SJCRH30 (cell line): ENCODE data around the gene SLC35F4. TPM values are rescaled to one million over a fixed set of nuclear protein-coding genes. Genes with fewer than 3 reads are reported as not detected.
A peak's percentile ranks its signal among the peaks of the same experiment; 100 is the strongest.

Experiments used
- DNase-seq, 2 experiments: peaks; one replicate each; pipeline ENCODE4 v3.0.0-alpha.2; 2015 to 2020
- H3K27ac ChIP-seq: fragments of 250-450 bp; sonication (Bioruptor Pico); 2 replicates; pipeline ENCODE4 v1.5.1; 2020; ENCODE audit warnings: mild to moderate bottlenecking, moderate library complexity
- H3K27me3 ChIP-seq: fragments of 250-450 bp; sonication (Bioruptor Pico); 2 replicates; pipeline ENCODE4 v1.5.1; 2020; ENCODE audit warnings: mild to moderate bottlenecking, moderate library complexity
- H3K36me3 ChIP-seq: fragments of 250-450 bp; sonication (Bioruptor Pico); 2 replicates; pipeline ENCODE4 v1.5.1; 2020; ENCODE audit warnings: mild to moderate bottlenecking, moderate library complexity
- H3K4me1 ChIP-seq: fragments of 250-450 bp; sonication (Bioruptor Pico); 2 replicates; pipeline ENCODE4 v1.5.1; 2020; ENCODE audit warnings: mild to moderate bottlenecking, moderate library complexity
- H3K4me3 ChIP-seq: fragments of 250-450 bp; sonication (Bioruptor Pico); 2 replicates; pipeline ENCODE4 v1.5.1; 2020; ENCODE audit warnings: mild to moderate bottlenecking, moderate library complexity
- H3K9me3 ChIP-seq: fragments of 250-450 bp; sonication (Bioruptor Pico); replicated peaks from 2 replicates; pipeline ENCODE4 v1.5.1; 2020; ENCODE audit warnings: mild to moderate bottlenecking, moderate library complexity
- total RNA-seq: library from RNA; depleted of rRNA; stranded (reverse); fragments of >200 nt; shearing (Covaris generic); gene quantifications from 2 replicates; pipeline ENCODE4 v1.2.3, GENCODE V29; 2014

Gene SLC35F4
- total RNA-seq, 1 experiment from 2014 or later, result not detected

DNA sequence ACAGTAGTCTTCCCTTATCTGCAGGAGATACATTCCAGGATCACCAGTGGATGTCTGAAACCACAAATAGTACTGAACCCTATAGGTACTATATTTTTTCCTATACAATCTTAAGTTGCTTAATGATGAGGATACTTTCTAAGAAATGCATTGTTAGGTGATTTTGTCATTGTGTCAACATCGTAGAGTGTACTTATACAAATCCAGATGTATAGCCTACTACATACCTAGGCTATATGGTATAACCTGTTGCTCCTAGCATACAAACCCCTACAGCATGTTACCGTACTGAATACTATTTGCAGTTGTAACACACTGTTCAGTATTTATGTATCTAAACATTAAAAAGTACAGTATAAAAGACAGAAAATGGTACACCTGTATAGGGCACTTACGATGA, 165.9 kb downstream of the SLC35F4 start:
- no peaks in the 10 kb centered on the region for H3K4me1 ChIP-seq
- no peak overlapping the region for H3K27ac ChIP-seq
- H3K27me3 ChIP-seq, result no peaks in the 10 kb centered on the region
- no peaks in the 10 kb centered on the region for H3K36me3 ChIP-seq
- no peaks in the 10 kb centered on the region for H3K9me3 ChIP-seq
- H3K4me3 ChIP-seq, result no peak overlapping the region
- no peak for DNase-seq

DNA sequence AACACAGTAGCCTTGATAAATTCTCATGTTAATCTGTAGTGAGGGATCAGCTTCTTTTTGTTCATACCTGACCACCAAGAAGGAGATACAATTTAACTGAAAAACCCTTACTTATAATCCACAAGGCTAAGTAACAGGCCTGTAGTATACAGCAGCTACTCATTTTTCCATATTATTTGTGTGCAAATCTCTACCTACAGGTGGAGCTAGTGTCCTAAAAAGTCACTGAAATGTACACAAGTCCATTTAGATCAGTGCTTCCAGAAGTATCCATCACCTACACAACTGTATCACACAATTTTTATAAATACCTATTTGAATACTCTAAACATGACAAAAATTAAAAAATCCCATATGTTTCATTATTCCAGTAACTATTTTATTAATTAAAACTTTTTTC, 173.2 kb downstream of the SLC35F4 start:
- H3K4me3 ChIP-seq, result no peak overlapping the region
- H3K9me3 ChIP-seq, result no peaks in the 10 kb centered on the region
- H3K27me3 ChIP-seq, result no peaks in the 10 kb centered on the region
- H3K36me3 ChIP-seq, result no peaks in the 10 kb centered on the region
- peak in 1 of 2 experiments; percentile 55 for DNase-seq
- H3K27ac ChIP-seq, result no peak overlapping the region
- H3K4me1 ChIP-seq, result no peaks in the 10 kb centered on the region

DNA sequence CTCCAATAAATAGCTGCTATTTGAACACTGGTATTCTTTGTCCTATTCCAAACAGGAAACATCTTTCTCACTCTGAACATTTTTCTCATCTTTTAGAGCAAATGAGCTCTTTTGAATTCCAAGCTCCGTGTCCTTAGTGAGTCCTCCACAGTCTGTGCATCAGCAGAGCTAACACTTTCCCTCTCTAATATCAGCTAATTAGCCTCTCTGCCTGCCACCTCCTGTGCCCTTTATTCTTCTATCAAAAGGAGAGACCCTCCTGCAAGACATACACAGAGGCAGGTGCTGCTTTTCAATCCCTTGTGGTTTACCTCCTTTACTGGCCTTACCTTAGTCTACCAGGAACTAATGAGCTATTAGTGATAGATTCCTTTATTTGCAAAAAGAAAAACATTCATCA, 178.5 kb downstream of the SLC35F4 start:
- Histone ChIP-seq H3K27me3 (no peaks in the 10 kb centered on the region; the same call in 1 of the 2 replicates), H3K36me3 (no peaks in the 10 kb centered on the region), H3K4me3 (no peak overlapping the region), H3K9me3 (no peaks in the 10 kb centered on the region), H3K27ac (no peak overlapping the region), H3K4me1 (no peaks in the 10 kb centered on the region)
- DNase-seq, result no peak

DNA sequence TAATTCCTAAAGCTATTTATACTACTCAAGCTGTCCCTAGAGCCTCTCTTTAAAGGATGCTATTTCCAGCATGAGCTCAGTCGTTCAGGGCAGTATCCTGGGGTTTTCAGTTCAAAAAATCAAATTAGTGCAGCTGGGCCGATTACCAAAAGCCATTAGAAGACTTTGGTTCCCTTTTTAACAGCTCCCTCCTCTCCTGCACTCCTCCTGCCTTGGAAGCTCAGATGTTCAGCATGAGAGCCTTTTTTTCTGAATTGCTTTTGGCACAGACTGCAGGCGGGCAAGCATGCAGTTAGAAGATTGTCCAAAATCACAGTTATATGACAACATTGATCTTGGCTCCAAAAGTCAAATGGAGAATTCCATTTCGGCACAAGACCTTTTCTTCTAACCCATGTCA, 179.6 kb downstream of the SLC35F4 start:
- Histone ChIP-seq H3K4me1 (no peaks in the 10 kb centered on the region), H3K9me3 (no peaks in the 10 kb centered on the region), H3K27ac (no peak overlapping the region), H3K36me3 (no peaks in the 10 kb centered on the region), H3K4me3 (no peak overlapping the region), H3K27me3 (no peaks in the 10 kb centered on the region; the same call in 1 of the 2 replicates)
- DNase-seq, result no peak

DNA sequence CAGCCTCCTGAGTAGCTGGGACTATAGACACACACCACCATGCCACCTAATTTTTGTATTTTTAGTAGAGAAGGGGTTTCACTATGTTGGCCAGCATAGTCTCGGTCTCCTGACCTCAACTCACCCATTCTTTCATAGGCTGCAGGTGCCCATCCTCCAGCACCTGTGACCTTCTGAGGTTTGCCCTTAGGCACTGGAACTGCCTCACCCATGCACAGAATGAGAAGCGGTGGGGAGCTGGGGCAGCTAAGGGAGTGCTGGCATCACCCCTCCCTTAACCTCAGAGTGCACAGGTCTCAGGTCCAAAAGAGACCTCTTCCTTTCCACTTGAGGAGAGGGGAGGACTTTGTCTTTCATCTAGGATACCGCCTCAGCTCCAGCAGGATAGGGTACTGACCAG, 194.9 kb downstream of the SLC35F4 start:
- Histone ChIP-seq H3K9me3 (no peaks in the 10 kb centered on the region), H3K36me3 (no peaks in the 10 kb centered on the region), H3K4me3 (no peak overlapping the region), H3K4me1 (no peaks in the 10 kb centered on the region), H3K27ac (no peak overlapping the region), H3K27me3 (no peaks in the 10 kb centered on the region)
- DNase-seq, result no peak

DNA sequence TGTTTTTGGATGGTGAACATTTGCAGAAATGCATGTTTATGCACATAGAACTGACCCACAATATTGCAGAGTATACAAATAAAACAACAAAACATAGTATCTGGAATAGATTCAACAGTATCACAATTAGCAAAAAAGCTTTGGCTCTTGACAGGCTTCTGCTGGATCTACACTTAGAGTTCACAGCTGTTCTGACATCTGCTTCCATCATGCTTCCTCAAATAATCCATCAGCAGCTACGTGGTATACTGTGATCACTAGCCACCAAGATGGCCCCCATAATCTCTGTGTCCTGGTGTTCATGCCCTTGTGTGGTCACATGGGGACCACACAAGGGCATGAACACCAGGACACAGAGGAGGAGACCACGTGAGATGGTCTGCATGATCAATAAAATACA, 205.7 kb downstream of the SLC35F4 start:
- H3K9me3 ChIP-seq, result no peaks in the 10 kb centered on the region
- H3K27me3 ChIP-seq, result no peaks in the 10 kb centered on the region
- H3K27ac ChIP-seq, result no peak overlapping the region
- no peak overlapping the region for H3K4me3 ChIP-seq
- no peaks in the 10 kb centered on the region for H3K36me3 ChIP-seq
- peak in 1 of 2 experiments; percentile 12 for DNase-seq
- H3K4me1 ChIP-seq, result peaks cover 6% of the 10 kb centered on the region; the same call in 1 of the 2 replicates

DNA sequence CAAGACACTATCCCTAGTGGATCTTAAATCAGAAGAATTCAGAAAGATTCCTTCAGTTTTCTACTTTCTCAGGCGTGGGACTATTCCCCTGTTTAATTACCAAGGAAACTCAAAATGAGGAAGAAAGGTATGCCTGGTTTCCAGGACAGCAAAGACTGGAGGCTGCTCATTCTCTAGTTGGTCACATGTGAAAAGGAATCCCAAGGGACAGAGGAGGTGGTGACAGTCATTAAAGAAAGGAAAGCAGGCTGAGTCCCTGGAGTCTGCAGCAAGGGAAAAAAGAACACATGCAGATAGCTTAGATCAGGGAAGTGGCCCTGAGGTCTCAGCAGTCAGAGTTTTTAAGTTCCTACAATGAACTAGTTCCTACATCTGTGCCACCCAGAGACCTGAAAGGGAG, 206.8 kb downstream of the SLC35F4 start:
- DNase-seq, result no peak
- Histone ChIP-seq H3K27me3 (no peaks in the 10 kb centered on the region), H3K4me3 (no peak overlapping the region), H3K9me3 (no peaks in the 10 kb centered on the region), H3K4me1 (peaks cover 6% of the 10 kb centered on the region; the same call in 1 of the 2 replicates), H3K36me3 (no peaks in the 10 kb centered on the region), H3K27ac (no peak overlapping the region)

DNA sequence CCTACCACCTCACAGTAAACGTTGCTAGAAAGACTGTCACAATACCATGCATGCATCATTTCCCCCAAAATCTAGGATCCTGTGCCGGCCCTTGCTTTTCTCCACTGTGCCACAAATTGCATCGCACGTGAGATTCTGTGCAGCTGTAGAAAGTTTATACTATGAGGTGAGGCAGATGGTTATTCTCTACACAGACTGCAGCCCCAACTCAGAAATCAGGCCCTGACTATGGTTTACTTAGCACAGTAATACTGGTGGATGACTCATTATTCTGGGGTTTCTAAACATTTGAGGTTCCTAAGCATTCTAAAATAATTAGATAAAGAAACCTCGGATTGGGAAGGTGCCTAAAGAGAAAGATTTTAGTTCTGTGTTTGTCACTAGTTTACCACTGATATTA, 208.4 kb downstream of the SLC35F4 start:
- H3K27me3 ChIP-seq, result no peaks in the 10 kb centered on the region
- peak in 1 of 2 experiments; percentile 5 for DNase-seq
- H3K9me3 ChIP-seq, result no peaks in the 10 kb centered on the region
- no peak overlapping the region for H3K27ac ChIP-seq
- H3K4me3 ChIP-seq, result no peak overlapping the region
- no peaks in the 10 kb centered on the region for H3K36me3 ChIP-seq
- peaks cover 6% of the 10 kb centered on the region; the same call in 1 of the 2 replicates for H3K4me1 ChIP-seq

DNA sequence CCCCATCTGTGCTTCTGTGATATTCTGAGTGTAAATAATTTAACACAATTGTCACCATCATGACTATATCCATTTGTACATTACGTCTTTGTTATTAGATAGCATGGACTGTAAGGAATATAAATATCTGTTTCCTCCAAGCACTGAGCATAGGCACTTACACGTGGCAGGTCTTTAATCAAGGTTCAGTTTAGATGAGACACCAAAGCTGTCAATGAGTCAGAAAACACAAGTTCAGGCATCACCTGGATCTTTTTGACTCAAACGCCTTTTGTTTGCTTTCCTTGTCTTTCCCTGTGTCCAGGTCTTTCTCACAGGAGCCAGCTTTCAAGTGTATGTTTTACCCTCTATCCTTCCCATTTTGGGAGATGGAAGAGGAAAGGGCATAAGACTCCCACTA, 209.0 kb downstream of the SLC35F4 start:
- H3K27me3 ChIP-seq, result no peaks in the 10 kb centered on the region
- H3K4me3 ChIP-seq, result no peak overlapping the region
- DNase-seq, result no peak

DNA sequence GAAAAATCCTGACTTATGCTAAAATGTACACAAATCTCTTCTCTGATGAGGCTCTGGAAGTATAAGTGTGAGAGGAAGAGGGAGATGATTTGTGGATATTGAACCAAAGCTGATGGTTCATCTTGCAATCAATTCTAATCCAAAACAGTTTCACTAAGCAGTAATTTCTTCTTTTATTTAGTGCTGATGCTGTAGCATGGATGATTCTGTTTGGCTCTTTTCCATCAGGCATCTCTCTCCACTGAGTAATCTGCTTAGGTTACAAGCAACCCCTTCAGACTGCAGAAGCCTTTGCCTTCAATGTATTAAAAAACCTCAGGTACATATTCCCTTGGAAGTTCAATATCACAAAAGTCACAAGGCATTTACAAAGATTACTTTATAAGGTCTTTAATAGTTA, 213.1 kb downstream of the SLC35F4 start:
- peaks cover 4% of the 10 kb centered on the region; the same call in 1 of the 2 replicates for H3K4me1 ChIP-seq
- no peak for DNase-seq
- no peaks in the 10 kb centered on the region for H3K36me3 ChIP-seq
- H3K9me3 ChIP-seq, result no peaks in the 10 kb centered on the region
- no peak overlapping the region for H3K27ac ChIP-seq
- H3K27me3 ChIP-seq, result peaks cover 5% of the 10 kb centered on the region; the same call in 1 of the 2 replicates
- H3K4me3 ChIP-seq, result no peak overlapping the region

More for the DNA sequence above, 209.0 kb downstream of the SLC35F4 start:
- Histone ChIP-seq H3K4me1 (peaks cover 6% of the 10 kb centered on the region; the same call in 1 of the 2 replicates), H3K36me3 (no peaks in the 10 kb centered on the region), H3K9me3 (no peaks in the 10 kb centered on the region), H3K27ac (no peak overlapping the region)

DNA sequence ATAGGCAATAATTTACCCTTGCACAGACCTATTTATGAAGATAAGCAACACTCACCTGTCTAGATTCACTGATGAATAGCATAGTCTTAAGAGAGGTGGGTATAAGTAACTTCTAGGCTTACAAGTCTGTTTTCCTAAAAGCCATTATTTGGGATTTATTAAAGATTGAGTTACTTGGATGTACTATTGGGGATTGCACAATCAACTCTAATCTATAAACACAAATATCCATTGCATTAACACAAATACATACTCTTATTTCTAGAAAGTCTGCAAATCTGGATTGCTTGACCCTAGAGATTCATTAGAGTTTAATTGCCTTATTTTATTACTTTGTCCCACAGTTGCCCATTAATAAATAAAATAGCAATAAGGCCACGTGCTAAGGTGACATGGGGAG, 224.1 kb downstream of the SLC35F4 start:
- no peaks in the 10 kb centered on the region for H3K4me1 ChIP-seq

DNA sequence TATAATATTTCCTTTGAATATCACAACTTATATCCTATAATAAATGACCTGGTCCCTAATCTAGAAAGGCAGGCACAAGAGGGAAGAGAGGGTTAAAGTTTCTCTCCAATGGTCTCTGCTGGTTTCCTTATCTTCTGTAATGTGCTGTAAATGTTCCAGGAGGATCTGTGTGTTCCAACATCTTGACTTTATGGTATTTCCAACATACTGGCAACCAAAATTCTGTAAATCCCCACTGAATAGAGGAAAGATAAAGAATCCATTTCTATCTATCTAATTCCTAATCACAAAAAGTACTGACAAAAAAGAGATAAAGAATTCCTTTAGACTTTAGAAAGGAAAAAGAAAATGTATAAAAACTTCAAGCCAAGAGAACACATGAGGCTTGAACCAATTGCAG, 225.9 kb downstream of the SLC35F4 start:
- Histone ChIP-seq H3K27me3 (no peaks in the 10 kb centered on the region), H3K36me3 (no peaks in the 10 kb centered on the region), H3K4me1 (no peaks in the 10 kb centered on the region), H3K27ac (no peak overlapping the region), H3K9me3 (no peaks in the 10 kb centered on the region), H3K4me3 (no peak overlapping the region)
- no peak for DNase-seq

More for the DNA sequence above, 224.1 kb downstream of the SLC35F4 start:
- Histone ChIP-seq H3K36me3 (no peaks in the 10 kb centered on the region), H3K4me3 (no peak overlapping the region), H3K27ac (no peak overlapping the region), H3K9me3 (no peaks in the 10 kb centered on the region), H3K27me3 (no peaks in the 10 kb centered on the region)
- no peak for DNase-seq

DNA sequence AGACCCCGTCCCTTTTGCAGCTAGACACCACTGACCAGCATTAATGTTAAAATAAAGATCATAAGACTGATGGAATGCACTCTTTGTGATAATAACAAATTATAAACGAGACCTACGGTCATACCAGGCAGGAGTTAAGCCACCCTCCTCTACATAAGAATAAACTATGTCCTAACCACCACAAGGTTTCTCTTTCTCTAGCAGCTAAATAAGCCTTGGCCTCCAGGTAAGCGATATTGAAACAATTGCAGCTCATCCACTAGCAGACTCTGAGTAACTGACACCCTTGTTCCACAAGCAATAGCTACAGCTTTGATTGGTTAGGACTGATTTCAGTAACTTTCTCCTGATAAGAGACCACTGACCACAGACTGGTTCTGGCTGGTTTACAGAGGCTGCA, 228.0 kb downstream of the SLC35F4 start:
- no peaks in the 10 kb centered on the region for H3K9me3 ChIP-seq

DNA sequence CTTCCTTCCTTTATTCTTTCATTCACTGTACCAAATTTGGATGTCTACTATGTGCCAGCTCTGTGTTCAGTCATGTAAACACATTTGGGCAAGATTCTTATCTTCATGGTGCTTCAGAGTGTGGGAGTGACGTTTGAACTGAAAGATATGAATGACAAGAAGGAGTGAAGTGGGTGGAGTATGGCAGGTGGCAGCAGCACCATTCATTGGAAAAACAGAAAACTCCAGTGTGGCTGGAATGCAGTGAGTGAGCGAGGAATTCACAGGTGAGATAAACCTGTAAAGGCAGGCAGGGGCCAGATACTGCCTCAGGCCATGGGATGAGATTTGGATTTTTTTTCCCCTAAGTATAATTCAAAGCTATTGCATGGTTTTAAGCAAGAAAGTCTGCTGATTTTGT, 231.6 kb downstream of the SLC35F4 start:
- Histone ChIP-seq H3K27me3 (no peaks in the 10 kb centered on the region), H3K9me3 (no peaks in the 10 kb centered on the region), H3K4me1 (no peaks in the 10 kb centered on the region), H3K36me3 (no peaks in the 10 kb centered on the region), H3K27ac (no peak overlapping the region), H3K4me3 (no peak overlapping the region)
- no peak for DNase-seq

More for the DNA sequence above, 228.0 kb downstream of the SLC35F4 start:
- no peaks in the 10 kb centered on the region for H3K27me3 ChIP-seq
- H3K36me3 ChIP-seq, result no peaks in the 10 kb centered on the region
- no peak overlapping the region for H3K4me3 ChIP-seq
- no peaks in the 10 kb centered on the region for H3K4me1 ChIP-seq
- no peak overlapping the region for H3K27ac ChIP-seq
- DNase-seq, result no peak

DNA sequence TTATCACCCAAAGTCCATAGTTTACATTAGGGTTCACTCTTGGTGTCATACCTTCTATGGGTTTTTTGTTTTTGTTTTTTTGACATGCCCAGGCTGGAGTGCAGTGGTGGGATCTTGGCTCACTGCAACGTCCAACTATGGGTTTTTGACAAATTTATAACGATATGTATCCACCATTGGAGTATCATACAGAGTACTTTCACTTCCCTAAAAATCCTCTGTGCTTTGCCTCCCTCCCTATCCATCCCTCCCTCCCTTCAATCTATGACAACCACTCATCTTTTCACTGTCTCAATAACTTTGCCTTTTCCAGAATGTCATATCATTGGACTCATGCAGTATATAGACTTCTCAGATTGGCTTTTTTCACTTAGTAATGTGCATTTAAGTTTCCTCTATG, 233.2 kb downstream of the SLC35F4 start:
- Histone ChIP-seq H3K27me3 (no peaks in the 10 kb centered on the region), H3K4me3 (no peak overlapping the region), H3K9me3 (no peaks in the 10 kb centered on the region), H3K4me1 (no peaks in the 10 kb centered on the region), H3K27ac (no peak overlapping the region), H3K36me3 (no peaks in the 10 kb centered on the region)
- no peak for DNase-seq

DNA sequence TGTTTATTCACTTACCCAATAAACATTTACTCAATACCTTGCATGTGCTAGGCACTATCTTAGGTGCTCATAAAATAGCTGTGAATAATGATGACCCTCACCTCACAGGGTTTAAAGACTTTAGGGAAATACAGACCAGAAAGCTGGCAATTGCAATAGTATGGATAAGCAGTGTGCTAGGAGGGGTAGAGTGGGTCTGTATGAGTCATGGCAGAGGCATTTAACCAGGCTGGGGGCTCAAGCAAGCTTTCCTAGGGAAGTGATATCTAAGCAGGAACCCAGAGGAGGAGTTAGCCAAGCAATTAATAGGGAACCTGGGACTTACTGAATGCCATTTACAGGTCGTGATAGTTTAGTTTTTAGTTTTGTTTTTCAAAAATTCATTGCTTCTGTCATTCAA, 248.4 kb downstream of the SLC35F4 start:
- H3K9me3 ChIP-seq, result no peaks in the 10 kb centered on the region
- H3K27me3 ChIP-seq, result no peaks in the 10 kb centered on the region
- peak in 1 of 2 experiments; percentile 14 for DNase-seq
- H3K36me3 ChIP-seq, result no peaks in the 10 kb centered on the region
- H3K4me1 ChIP-seq, result no peaks in the 10 kb centered on the region
- H3K4me3 ChIP-seq, result no peak overlapping the region
- H3K27ac ChIP-seq, result no peak overlapping the region
